IMR-90 (cell line): Measurements from ENCODE around the gene INO80.

ENCODE experiments used
- CEBPB ChIP-seq: IDR thresholded peaks from 2 replicates; pipeline ENCODE4 v1.6.1; 2012; ENCODE audit warnings: low read depth, low read length, improper control_type of control experiment
- CHD1 ChIP-seq: IDR thresholded peaks from 2 replicates; pipeline ENCODE4 v1.6.1; 2012; ENCODE audit warnings: low read depth, low read length, improper control_type of control experiment
- CTCF ChIP-seq: conservative IDR thresholded peaks from 2 replicates; pipeline ENCODE4 v1.5.1; 2012; ENCODE audit warnings: mild to moderate bottlenecking, low read depth, low read length, improper control_type of control experiment
- MAFK ChIP-seq: IDR thresholded peaks from 2 replicates; pipeline ENCODE4 v1.6.1; 2012; ENCODE audit warnings: low read depth, low read length, improper control_type of control experiment
- MAZ ChIP-seq: IDR thresholded peaks from 2 replicates; pipeline ENCODE4 v1.6.1; 2012; ENCODE audit warnings: low read depth, mild to moderate bottlenecking, low read length, improper control_type of control experiment, moderate library complexity, borderline replicate concordance
- MXI1 ChIP-seq: IDR thresholded peaks from 2 replicates; pipeline ENCODE4 v1.6.1; 2012; ENCODE audit warnings: low read depth, mild to moderate bottlenecking, low read length, moderate library complexity, borderline replicate concordance
- NFE2L2 ChIP-seq: fragments of 150-350 bp; IDR thresholded peaks from 2 replicates; pipeline ENCODE4 v1.6.1; 2016; ENCODE audit warnings: low read depth, mild to moderate bottlenecking, low read length
- POLR2A ChIP-seq: IDR thresholded peaks from 2 replicates; pipeline ENCODE4 v1.6.1; 2012; ENCODE audit warnings: mild to moderate bottlenecking, low read depth, low read length
- RAD21 ChIP-seq: IDR thresholded peaks from 2 replicates; pipeline ENCODE4 v1.6.1; 2012; ENCODE audit warnings: low read length, improper control_type of control experiment
- RFX5 ChIP-seq: IDR thresholded peaks from 2 replicates; pipeline ENCODE4 v1.8.0; 2012; ENCODE audit warnings: low read depth, mild to moderate bottlenecking, low read length, moderate library complexity
- SMC3 ChIP-seq: fragments of 150-350 bp; IDR thresholded peaks from 2 replicates; pipeline ENCODE4 v1.6.1; 2016; ENCODE audit warnings: low read depth, mild to moderate bottlenecking, antibody characterized with exemption, low read length, moderate library complexity

- TF ChIP-seq MXI1 (no peak), CTCF (no peak), POLR2A (no peak), SMC3 (no peak), MAFK (no peak), RAD21 (no peak), CHD1 (no peak), MAZ (no peak), RFX5 (no peak), CEBPB (no peak), NFE2L2 (no peak)
Measured at GRCh38 chr15:40978141-40978540, 137.9 kb downstream of the INO80 start.
